Calu3 (cell line): Measurements from ENCODE around the gene TTLL4. TPM values are rescaled to one million over a fixed set of nuclear protein-coding genes. Genes with fewer than 3 reads are reported as not detected.
A peak's percentile ranks its signal among the peaks of the same experiment; 100 is the strongest.

ENCODE experiments used
- BruUV-seq: library from RNA; stranded (reverse); fragments of 400-500 nt; replicated peaks from 2 replicates; lab custom pipeline; 2021; lab: Mats Ljungman, UMichigan
- CTCF ChIA-PET: fragments of 300-600 bp; sonication (Branson Sonifier 250); formaldehyde crosslinking; loops from one replicate; lab custom pipeline; 2022; ENCODE audit warnings: antibody characterized with exemption; lab: Charles Lee
- DNase-seq: peaks from one replicate; pipeline ENCODE4 v3.0.0; 2022
- H3K27ac Mint-ChIP-seq: one replicate; pipeline ENCODE4 v1.8.0; 2022; ENCODE audit warnings: mixed read lengths; ENCODE audit not compliant: unreplicated experiment
- H3K27me3 Mint-ChIP-seq: one replicate; pipeline ENCODE4 v1.8.0; 2022; ENCODE audit warnings: mixed read lengths; ENCODE audit not compliant: unreplicated experiment
- H3K36me3 Mint-ChIP-seq: one replicate; pipeline ENCODE4 v1.8.0; 2022; ENCODE audit warnings: mild to moderate bottlenecking, moderate library complexity, mixed read lengths; ENCODE audit not compliant: insufficient read depth, unreplicated experiment
- H3K4me1 Mint-ChIP-seq: one replicate; pipeline ENCODE4 v1.8.0; 2022; ENCODE audit warnings: mild to moderate bottlenecking, low read depth, mixed read lengths; ENCODE audit not compliant: unreplicated experiment
- H3K4me3 Mint-ChIP-seq: one replicate; pipeline ENCODE4 v1.8.0; 2022; ENCODE audit warnings: mild to moderate bottlenecking, low read depth, moderate library complexity, mixed read lengths; ENCODE audit not compliant: unreplicated experiment
- H3K9me3 Mint-ChIP-seq: one replicate; pipeline ENCODE4 v1.8.0; 2022; ENCODE audit warnings: low read depth, mixed read lengths; ENCODE audit not compliant: unreplicated experiment
- CTCF ChIP-seq: fragments of 200-600 bp; IDR thresholded peaks from one replicate; pipeline ENCODE4 v1.8.0; 2022; ENCODE audit warnings: antibody characterized with exemption; ENCODE audit not compliant: unreplicated experiment
- intact Hi-C: fragments of 100-400 bp; cut with micrococcal nuclease; formaldehyde crosslinking; loops from one replicate; pipeline ENCODE4 v1.10.0; 2022; ENCODE audit not compliant: unreplicated experiment
- total RNA-seq: library from RNA; stranded (reverse); gene quantifications from 2 replicates; pipeline ENCODE4 v1.2.3, GENCODE V29; 2022

The TTLL4 gene
- total RNA-seq, 1 experiment from 2014 or later, result 75.5 TPM

- CTCF ChIA-PET, result interaction anchor here (0.6 to 1.9 kb wide), 10 partner anchors 13 to 1026 kb away, joined by 3 to 15 read pairs (median 5); partner anchors contain the start of genes CYP27A1, RNF25, STK36 and ZNF142
- no peak overlapping the region for H3K27ac Mint-ChIP-seq
- H3K4me3 Mint-ChIP-seq, result peak overlapping the region; percentile 79
- intact Hi-C loops, result loop anchor here (5.0 kb wide), 1 partner anchor 137 kb away; no protein-coding TSS in a partner anchor
- no TSS peak for BruUV-seq
- no peak for DNase-seq
- no peaks in the 10 kb centered on the region for H3K9me3 Mint-ChIP-seq
- H3K36me3 Mint-ChIP-seq, result peaks cover 21% of the 10 kb centered on the region
- no peak for TF ChIP-seq CTCF
- peaks cover 20% of the 10 kb centered on the region for H3K4me1 Mint-ChIP-seq
- no peaks in the 10 kb centered on the region for H3K27me3 Mint-ChIP-seq
Measured at GRCh38 chr2:218709908-218710307, 727 bp upstream of the TTLL4 start.

DNA sequence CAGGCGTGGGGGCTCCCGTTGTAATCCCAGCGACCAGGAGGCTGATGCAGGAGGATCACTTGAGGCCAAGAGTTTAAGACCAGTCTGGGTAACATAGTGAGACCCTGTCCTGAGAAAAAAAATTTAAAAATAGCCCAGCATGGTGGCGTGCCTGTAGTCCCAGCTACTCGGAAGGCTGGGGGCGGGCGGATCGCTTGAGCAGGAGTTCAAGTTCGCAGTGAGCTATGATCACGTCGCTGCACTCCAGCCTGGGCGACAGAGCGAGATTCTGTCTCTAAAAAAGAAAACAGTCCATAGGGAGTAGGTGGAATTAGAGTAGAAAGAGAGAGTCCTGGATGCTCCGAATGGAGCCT, 325 bp upstream of the TTLL4 start:
- peaks cover 21% of the 10 kb centered on the region for H3K36me3 Mint-ChIP-seq
- H3K27me3 Mint-ChIP-seq, result no peaks in the 10 kb centered on the region
- H3K4me1 Mint-ChIP-seq, result peaks cover 20% of the 10 kb centered on the region
- H3K4me3 Mint-ChIP-seq, result peak overlapping the region; percentile 79
- CTCF ChIA-PET, result interaction anchor here (0.6 to 1.9 kb wide), 11 partner anchors 13 to 1026 kb away, joined by 3 to 15 read pairs (median 5); partner anchors contain the start of genes CYP27A1, RNF25, STK36 and ZNF142
- no TSS peak for BruUV-seq
- intact Hi-C loops, result loop anchor here (5.0 kb wide), 1 partner anchor 137 kb away; no protein-coding TSS in a partner anchor
- H3K27ac Mint-ChIP-seq, result no peak overlapping the region
- no peak for TF ChIP-seq CTCF
- DNase-seq, result no peak
- no peaks in the 10 kb centered on the region for H3K9me3 Mint-ChIP-seq

- intact Hi-C loops, result loop anchor here (5.0 kb wide), 1 partner anchor 136 kb away; no protein-coding TSS in a partner anchor
- Mint-ChIP-seq H3K36me3 (peaks cover 21% of the 10 kb centered on the region), H3K27ac (peak overlapping the region; percentile 90), H3K27me3 (no peaks in the 10 kb centered on the region), H3K9me3 (no peaks in the 10 kb centered on the region), H3K4me1 (peaks cover 20% of the 10 kb centered on the region), H3K4me3 (peak overlapping the region; percentile 79)
- TSS peak; percentile 80 for BruUV-seq
- CTCF ChIA-PET, result interaction anchor here (1.5 to 1.9 kb wide), 3 partner anchors 20 to 136 kb away, joined by 8 to 15 read pairs (median 11); no protein-coding TSS in a partner anchor
- no peak for DNase-seq
- TF ChIP-seq CTCF, result no peak
Measured at GRCh38 chr2:218711550-218711929, 905 bp downstream of the TTLL4 start.

DNA sequence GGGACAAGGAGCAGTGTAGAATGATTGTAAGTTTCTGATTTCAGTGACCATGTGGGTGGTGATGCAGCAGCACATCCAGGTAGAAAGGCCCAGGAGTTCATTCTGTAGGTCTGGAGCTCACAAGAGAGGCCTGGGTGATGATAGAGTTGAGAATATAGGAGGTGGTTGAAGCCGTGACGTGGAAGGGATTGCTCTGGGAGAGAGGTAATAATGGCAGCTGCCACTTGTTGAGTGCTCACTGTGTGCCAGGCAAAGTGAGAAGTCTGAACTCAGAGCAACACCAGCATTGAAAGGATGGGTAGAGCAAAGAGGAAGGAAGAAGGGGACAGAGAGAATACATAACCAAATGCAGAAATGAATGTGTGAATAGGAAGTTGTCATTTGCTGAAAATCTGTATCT, 3.3 kb downstream of the TTLL4 start:
- no peaks in the 10 kb centered on the region for H3K27me3 Mint-ChIP-seq
- no peaks in the 10 kb centered on the region for H3K9me3 Mint-ChIP-seq
- TF ChIP-seq CTCF, result no peak
- no peak overlapping the region for H3K27ac Mint-ChIP-seq
- H3K4me1 Mint-ChIP-seq, result peaks cover 31% of the 10 kb centered on the region
- H3K36me3 Mint-ChIP-seq, result peaks cover 33% of the 10 kb centered on the region
- intact Hi-C loops, result loop anchor here (5.0 kb wide), 1 partner anchor 133 kb away; no protein-coding TSS in a partner anchor
- BruUV-seq, result no TSS peak
- no peak for DNase-seq
- CTCF ChIA-PET, result interaction anchor here (1.1 kb wide), 1 partner anchor 9 kb away, joined by 3 read pairs; no protein-coding TSS in a partner anchor
- no peak overlapping the region for H3K4me3 Mint-ChIP-seq
